ENCODE data around the gene SLC25A45.
A peak's percentile ranks its signal among the peaks of the same experiment; 100 is the strongest.

- TF ChIP-seq CTCF (IDR thresholded peaks at IDR 0.05) (no peak), POLR2A (IDR thresholded peaks at IDR 0.05) (no peak), EP300 (IDR thresholded peaks at IDR 0.05) (no peak), POLR2AphosphoS5 (IDR thresholded peaks at IDR 0.05) (peak in 2 of 3 donors; percentile 14 to 28)
Observed at GRCh38 chr11:65431451-65432099, 49.1 kb upstream of the SLC25A45 start.

All from suprapubic skin (tissue), 4 donors.